ENCODE data around the gene TGFA. TPM values are rescaled to one million over a fixed set of nuclear protein-coding genes. Genes with fewer than 3 reads are reported as not detected.

The TGFA gene
- total RNA-seq, 1 experiment from 2014 or later, result 2.5 TPM

GRCh38 chr2:70516596-70516995 is 37.0 kb downstream of the TGFA start:
- no peaks in the 10 kb centered on the region for H3K36me3 Mint-ChIP-seq
- no peak overlapping the region for H3K27ac Mint-ChIP-seq
- no peaks in the 10 kb centered on the region for H3K9me3 Mint-ChIP-seq
- POLR2A ChIA-PET, result no interaction called here
- DNase-seq (ENCODE audit: low spot score) (no peak), ATAC-seq (no peak)
- H3K4me1 Mint-ChIP-seq, result peaks cover 9% of the 10 kb centered on the region
- peaks cover 2% of the 10 kb centered on the region; the same call in 1 of the 2 replicates for H3K27me3 Mint-ChIP-seq (ENCODE audit: low read depth)
- TF ChIP-seq, protein P1, sequence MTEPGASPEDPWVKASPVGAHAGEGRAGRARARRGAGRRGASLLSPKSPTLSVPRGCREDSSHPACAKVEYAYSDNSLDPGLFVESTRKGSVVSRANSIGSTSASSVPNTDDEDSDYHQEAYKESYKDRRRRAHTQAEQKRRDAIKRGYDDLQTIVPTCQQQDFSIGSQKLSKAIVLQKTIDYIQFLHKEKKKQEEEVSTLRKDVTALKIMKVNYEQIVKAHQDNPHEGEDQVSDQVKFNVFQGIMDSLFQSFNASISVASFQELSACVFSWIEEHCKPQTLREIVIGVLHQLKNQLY (CRISPR knock-in tag; IDR thresholded peaks at IDR 0.05), result no peak
- TF ChIP-seq PRRX2 (CRISPR knock-in tag; IDR thresholded peaks at IDR 0.05) (no peak), NR1H2 (CRISPR knock-in tag; IDR thresholded peaks at IDR 0.05) (no peak), STAT6 (CRISPR knock-in tag; conservative IDR thresholded peaks at IDR 0.05; ENCODE audit: low read depth) (no peak), NFATC4 (CRISPR knock-in tag; IDR thresholded peaks at IDR 0.05) (no peak), ERG (CRISPR knock-in tag; IDR thresholded peaks at IDR 0.05) (no peak), SP1 (CRISPR knock-in tag; conservative IDR thresholded peaks at IDR 0.05) (no peak), ZNF512 (CRISPR knock-in tag; IDR thresholded peaks at IDR 0.05; ENCODE audit: borderline replicate concordance) (no peak), GRHL2 (CRISPR knock-in tag; IDR thresholded peaks at IDR 0.05; ENCODE audit: insufficient replicate concordance, severe bottlenecking) (no peak), USF1 (CRISPR knock-in tag; IDR thresholded peaks at IDR 0.05) (no peak), SMAD3 (CRISPR knock-in tag; IDR thresholded peaks at IDR 0.05; ENCODE audit: borderline replicate concordance) (no peak), JAZF1 (CRISPR knock-in tag; IDR thresholded peaks at IDR 0.05) (no peak)
- TF ChIP-seq, protein P2, sequence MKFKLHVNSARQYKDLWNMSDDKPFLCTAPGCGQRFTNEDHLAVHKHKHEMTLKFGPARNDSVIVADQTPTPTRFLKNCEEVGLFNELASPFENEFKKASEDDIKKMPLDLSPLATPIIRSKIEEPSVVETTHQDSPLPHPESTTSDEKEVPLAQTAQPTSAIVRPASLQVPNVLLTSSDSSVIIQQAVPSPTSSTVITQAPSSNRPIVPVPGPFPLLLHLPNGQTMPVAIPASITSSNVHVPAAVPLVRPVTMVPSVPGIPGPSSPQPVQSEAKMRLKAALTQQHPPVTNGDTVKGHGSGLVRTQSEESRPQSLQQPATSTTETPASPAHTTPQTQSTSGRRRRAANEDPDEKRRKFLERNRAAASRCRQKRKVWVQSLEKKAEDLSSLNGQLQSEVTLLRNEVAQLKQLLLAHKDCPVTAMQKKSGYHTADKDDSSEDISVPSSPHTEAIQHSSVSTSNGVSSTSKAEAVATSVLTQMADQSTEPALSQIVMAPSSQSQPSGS (CRISPR knock-in tag; IDR thresholded peaks at IDR 0.05; ENCODE audit: borderline replicate concordance, low read depth), result no peak
- TF ChIP-seq, protein P3, sequence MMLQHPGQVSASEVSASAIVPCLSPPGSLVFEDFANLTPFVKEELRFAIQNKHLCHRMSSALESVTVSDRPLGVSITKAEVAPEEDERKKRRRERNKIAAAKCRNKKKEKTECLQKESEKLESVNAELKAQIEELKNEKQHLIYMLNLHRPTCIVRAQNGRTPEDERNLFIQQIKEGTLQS (CRISPR knock-in tag; conservative IDR thresholded peaks at IDR 0.05), result no peak
- CTCF ChIA-PET, result no interaction called here
- H3K4me3 Mint-ChIP-seq, result no peak overlapping the region

DNA sequence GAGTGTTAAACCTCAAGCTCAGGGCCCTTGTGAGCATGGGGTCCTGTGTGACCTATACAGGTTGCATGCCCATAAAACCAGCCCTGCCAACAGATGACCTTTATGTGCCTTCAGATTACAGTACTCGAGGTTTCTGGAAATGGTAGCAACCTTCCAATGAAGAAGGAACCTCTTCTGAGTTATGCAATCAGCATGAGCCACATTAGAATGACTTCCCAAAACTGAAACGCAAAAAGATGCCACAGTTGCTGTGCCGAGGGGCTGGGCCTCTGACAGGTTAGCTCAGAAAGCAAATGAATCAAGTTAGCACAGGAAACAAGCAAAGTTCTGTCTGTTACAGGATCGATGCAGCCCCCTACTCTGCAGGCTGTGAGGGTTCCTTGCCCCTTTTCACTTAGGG is 37.7 kb downstream of the TGFA start:
- Mint-ChIP-seq H3K27ac (no peak overlapping the region), H3K4me1 (peaks cover 7% of the 10 kb centered on the region), H3K9me3 (no peaks in the 10 kb centered on the region), H3K4me3 (no peak overlapping the region), H3K27me3 (ENCODE audit: low read depth) (peaks cover 2% of the 10 kb centered on the region; the same call in 1 of the 2 replicates), H3K36me3 (no peaks in the 10 kb centered on the region)
- POLR2A ChIA-PET, result no interaction called here
- no peak for ATAC-seq
- CTCF ChIA-PET, result no interaction called here
- DNase-seq (ENCODE audit: low spot score), result no peak
- no peak for TF ChIP-seq NFYB (CRISPR knock-in tag; conservative IDR thresholded peaks at IDR 0.05; ENCODE audit: low read depth)
- TF ChIP-seq SP1 (CRISPR knock-in tag; conservative IDR thresholded peaks at IDR 0.05), result no peak
- no peak for TF ChIP-seq HMGA2 (CRISPR knock-in tag; IDR thresholded peaks at IDR 0.05)
- no peak for TF ChIP-seq ZNF671 (CRISPR knock-in tag; IDR thresholded peaks at IDR 0.05)
- TF ChIP-seq ZNF232 (CRISPR knock-in tag; IDR thresholded peaks at IDR 0.05), result no peak
- no peak for TF ChIP-seq NR2C2 (CRISPR knock-in tag; IDR thresholded peaks at IDR 0.05)
- TF ChIP-seq ARID4B (CRISPR knock-in tag; IDR thresholded peaks at IDR 0.05; ENCODE audit: borderline replicate concordance), result no peak
- TF ChIP-seq, protein P1 (CRISPR knock-in tag; IDR thresholded peaks at IDR 0.05), result no peak
- TF ChIP-seq FOXP1 (CRISPR knock-in tag; IDR thresholded peaks at IDR 0.05; ENCODE audit: borderline replicate concordance), result no peak
- no peak for TF ChIP-seq ZNF121 (CRISPR knock-in tag; IDR thresholded peaks at IDR 0.05)
- no peak for TF ChIP-seq GRHL2 (CRISPR knock-in tag; IDR thresholded peaks at IDR 0.05; ENCODE audit: insufficient replicate concordance, severe bottlenecking)

Measured in WTC11 (cell line).